BJ (cell line): ENCODE data around the gene IL11RA. TPM values are rescaled to one million over a fixed set of nuclear protein-coding genes. Genes with fewer than 3 reads are reported as not detected.
A peak's percentile ranks its signal among the peaks of the same experiment; 100 is the strongest.

Source experiments
- CTCF ChIA-PET: fragments of 350-600 bp; formaldehyde crosslinking; extraction: SDS; loops from one replicate; lab custom pipeline; 2021; ENCODE audit warnings: antibody characterized with exemption, inconsistent platforms; lab: Yijun Ruan, JAX
- POLR2A ChIA-PET: fragments of 300-600 bp; sonication (Branson Sonifier 250); formaldehyde crosslinking; extraction: SDS; loops from one replicate; lab custom pipeline; 2021; ENCODE audit warnings: antibody characterized with exemption; lab: Charles Lee
- DNase-seq: peaks from one replicate; pipeline ENCODE4 v3.0.0-alpha.2; 2011; ENCODE audit warnings: low read depth
- H3K27me3 ChIP-seq: 2 replicates; pipeline ENCODE4 v1.6.0; 2011; ENCODE audit warnings: low read length; ENCODE audit not compliant: control insufficient read depth, insufficient read depth
- H3K36me3 ChIP-seq: 2 replicates; pipeline ENCODE4 v1.5.1; 2011; ENCODE audit warnings: low read length; ENCODE audit not compliant: control insufficient read depth, insufficient read depth
- H3K4me3 ChIP-seq: 2 replicates; pipeline ENCODE4 v1.5.1; 2011; ENCODE audit warnings: low read depth, mild to moderate bottlenecking, control low read depth, low read length
- CTCF ChIP-seq: IDR thresholded peaks from 2 replicates; pipeline ENCODE4 v1.5.1; 2011; ENCODE audit warnings: low read depth, mild to moderate bottlenecking, control low read depth, inconsistent platforms, low read length, moderate library complexity; ENCODE audit not compliant: insufficient read depth
- polyA plus RNA-seq: library from polyadenylated mRNA; depleted of rRNA; stranded (reverse); fragments of >200 nt; gene quantifications from 2 replicates; pipeline ENCODE4 v1.2.3, GENCODE V29; 2011

Gene IL11RA
- polyA plus RNA-seq, 1 experiment: 38.4 TPM

- peaks cover 54% of the 10 kb centered on the region for H3K27me3 ChIP-seq
- H3K4me3 ChIP-seq: no peak overlapping the region
- CTCF ChIA-PET: interaction anchor here (1.4 to 5.1 kb wide), 3 partner anchors 9 to 12 kb away, joined by 4 to 29 read pairs (median 6); partner anchors contain the start of gene RPP25L
- no peak for TF ChIP-seq CTCF
- H3K36me3 ChIP-seq: no peaks in the 10 kb centered on the region
- DNase-seq: no peak
- POLR2A ChIA-PET: no interaction called here
Observed at GRCh38 chr9:34624475-34625185, 27.4 kb upstream of the IL11RA start.

DNA sequence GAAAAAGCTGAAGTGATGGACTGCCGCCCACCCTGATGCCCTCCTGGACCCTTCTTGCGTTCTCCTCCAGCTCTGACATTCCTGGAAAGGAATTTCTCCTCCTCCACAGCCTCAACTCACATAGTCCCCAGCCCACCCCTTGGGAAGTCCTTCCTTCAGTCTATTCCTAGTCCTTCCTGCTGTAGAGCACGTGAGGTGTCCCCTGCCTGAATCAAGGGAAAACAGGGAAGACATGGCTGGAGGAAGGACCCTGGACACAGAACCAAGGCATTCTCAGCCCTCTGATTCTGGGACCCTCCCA is 26.8 kb upstream of the IL11RA start:
- Histone ChIP-seq H3K4me3 (no peak overlapping the region), H3K36me3 (no peaks in the 10 kb centered on the region), H3K27me3 (peaks cover 57% of the 10 kb centered on the region)
- DNase-seq: no peak
- ChIA-PET POLR2A (no interaction called here), CTCF (interaction anchor here (0.9 to 5.1 kb wide), 4 partner anchors 9 to 39 kb away, joined by 3 to 29 read pairs (median 5); partner anchors contain the start of gene RPP25L)
- TF ChIP-seq CTCF: no peak

DNA sequence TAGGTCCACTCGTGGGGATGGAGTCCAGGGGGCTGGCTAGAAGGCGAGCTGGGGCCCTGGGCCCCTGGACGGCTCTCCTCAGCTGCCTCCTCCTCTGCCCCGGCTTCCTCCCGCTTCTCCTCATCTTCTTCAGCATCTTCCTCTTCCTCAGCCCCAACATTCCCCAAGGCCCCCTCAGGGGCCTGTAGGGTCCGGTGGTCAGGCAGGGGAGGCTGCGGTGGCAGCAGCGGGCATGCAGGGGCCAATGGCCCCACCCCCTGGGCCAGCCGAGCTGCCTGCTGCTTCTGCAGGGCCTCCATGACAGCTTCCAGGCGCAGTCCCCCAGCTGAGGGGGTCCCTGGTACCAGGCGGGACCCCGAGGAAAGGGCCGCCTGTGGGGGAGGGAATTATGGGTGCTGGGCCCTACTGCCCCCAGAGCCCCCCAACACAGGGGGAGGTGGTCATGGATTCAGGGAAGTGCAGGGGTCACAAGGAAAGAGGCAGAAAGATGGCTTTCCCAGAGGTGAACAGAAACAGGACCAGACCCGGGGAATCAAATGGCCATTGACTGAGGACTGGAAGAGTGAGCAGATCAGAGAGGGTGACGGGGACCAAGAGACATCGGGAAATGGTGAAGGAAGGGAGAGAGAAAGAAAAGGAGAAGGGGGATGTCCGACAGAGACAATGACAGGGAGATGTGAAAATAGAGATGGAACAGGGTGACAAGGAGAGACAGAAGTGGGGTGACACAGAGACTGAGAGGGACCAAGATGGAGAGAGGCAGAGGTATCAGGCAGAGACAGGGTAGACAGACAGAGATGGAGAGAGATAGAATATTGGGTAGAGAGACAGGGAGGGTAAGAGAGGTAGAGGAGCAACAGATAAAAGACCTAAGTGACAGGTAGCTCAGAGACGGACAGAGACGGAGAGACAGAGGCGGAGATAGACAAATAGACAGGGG is 24.0 kb upstream of the IL11RA start:
- Histone ChIP-seq H3K4me3 (no peak overlapping the region), H3K27me3 (peaks cover 60% of the 10 kb centered on the region), H3K36me3 (no peaks in the 10 kb centered on the region)
- CTCF ChIA-PET: interaction anchor here (1.5 kb wide), 2 partner anchors 26 to 80 kb away, joined by 3 to 4 read pairs; no protein-coding TSS in a partner anchor
- no peak for TF ChIP-seq CTCF
- DNase-seq: no peak
- POLR2A ChIA-PET: no interaction called here

DNA sequence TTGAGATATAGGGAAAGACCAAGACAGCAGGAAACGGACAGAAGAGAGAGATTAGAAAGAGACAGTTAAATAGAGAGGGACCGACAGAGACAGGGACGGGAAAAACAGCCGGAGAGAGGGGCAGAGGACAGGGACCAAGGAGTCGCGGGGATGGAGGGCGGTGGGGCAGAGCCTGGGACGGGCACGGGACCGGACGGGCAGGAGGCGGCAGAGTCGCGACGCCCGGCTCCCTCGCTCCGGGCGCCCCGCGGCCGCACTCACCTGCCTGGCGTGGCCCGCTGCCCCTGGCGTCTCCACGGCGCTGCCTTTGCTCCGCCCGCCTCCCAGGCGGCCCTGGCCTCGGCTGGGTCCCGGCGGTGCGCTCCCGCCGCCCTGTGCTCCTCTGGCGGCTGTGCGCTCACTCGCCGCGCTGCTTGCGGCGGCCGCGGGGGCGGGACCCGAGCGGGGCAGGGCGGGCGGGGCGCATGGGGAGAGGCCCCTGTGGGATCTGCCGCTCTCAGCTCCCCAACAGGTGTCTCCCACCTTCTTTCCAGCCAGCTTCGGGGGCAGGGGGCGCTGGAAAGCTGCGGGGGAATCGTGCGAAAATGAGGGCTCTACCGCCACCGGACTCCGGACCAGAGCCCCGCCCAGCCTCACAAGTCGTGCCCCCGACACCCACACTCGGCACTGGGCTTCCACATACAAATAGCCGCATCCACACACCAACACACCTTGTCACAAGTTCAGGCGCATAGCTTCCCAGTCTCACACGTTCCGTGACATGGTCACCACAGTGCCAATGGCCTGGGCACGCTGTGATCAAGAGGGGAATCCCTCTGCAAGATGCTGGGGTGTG is 23.1 kb upstream of the IL11RA start, which contains the start of gene ARID3C:
ARID3C (minus strand) TSS at position 411 of the 835 bp plus-strand sequence. CDS start 1,052 bp downstream, outside the sequence.
- DNase-seq: no peak
- ChIA-PET CTCF (interaction anchor here (1.2 to 9.7 kb wide), 4 partner anchors 15 to 81 kb away, joined by 3 to 112 read pairs (median 4); partner anchors contain the start of gene RPP25L), POLR2A (no interaction called here)
- peaks cover 53% of the 10 kb centered on the region for H3K27me3 ChIP-seq
- no peaks in the 10 kb centered on the region for H3K36me3 ChIP-seq
- TF ChIP-seq CTCF: no peak
- peak within 1 kb of the TSS; percentile 35 for H3K4me3 ChIP-seq
